Effector CD8-positive, alpha-beta T cell (primary cell): ENCODE results near the gene STT3B.

ENCODE experiments used
- DNase-seq: peaks from one replicate; lab custom pipeline; 2025; lab: John Stamatoyannopoulos, UW

STT3B gene

GRCh38 chr3:31516757-31517156 is 16.0 kb upstream of the STT3B start:
- no peak for DNase-seq

- no peak for DNase-seq
Measured at GRCh38 chr3:31521468-31521867, 11.3 kb upstream of the STT3B start.

- DNase-seq, result no peak
Measured at GRCh38 chr3:31522152-31522551, 10.6 kb upstream of the STT3B start.

GRCh38 chr3:31523543-31523942 is 9.2 kb upstream of the STT3B start:
- DNase-seq, result no peak

GRCh38 chr3:31525532-31525931 is 7.2 kb upstream of the STT3B start:
- DNase-seq, result no peak

- no peak for DNase-seq
Measured at GRCh38 chr3:31529421-31529820, 3.3 kb upstream of the STT3B start.

GRCh38 chr3:31530039-31530959 is 2.4 kb upstream of the STT3B start:
- no peak for DNase-seq

GRCh38 chr3:31530960-31531335 is 1.8 kb upstream of the STT3B start:
- DNase-seq, result no peak

GRCh38 chr3:31531452-31531991 is 1.2 kb upstream of the STT3B start:
- DNase-seq, result no peak

- DNase-seq, result peak; percentile 98
Measured at GRCh38 chr3:31531992-31532586, 636 bp upstream of the STT3B start.

- peak; percentile 43 for DNase-seq
Measured at GRCh38 chr3:31533169-31534064, 692 bp downstream of the STT3B start.

GRCh38 chr3:31534065-31534425 is 1.3 kb downstream of the STT3B start:
- DNase-seq, result no peak

GRCh38 chr3:31536497-31536896 is 3.8 kb downstream of the STT3B start:
- DNase-seq, result no peak

GRCh38 chr3:31538801-31539200 is 6.1 kb downstream of the STT3B start:
- DNase-seq, result no peak

GRCh38 chr3:31539275-31539674 is 6.5 kb downstream of the STT3B start:
- DNase-seq, result no peak

GRCh38 chr3:31541089-31541488 is 8.4 kb downstream of the STT3B start:
- no peak for DNase-seq

GRCh38 chr3:31542246-31542645 is 9.5 kb downstream of the STT3B start:
- DNase-seq, result no peak

GRCh38 chr3:31543375-31543774 is 10.7 kb downstream of the STT3B start:
- DNase-seq, result no peak

GRCh38 chr3:31544634-31545033 is 11.9 kb downstream of the STT3B start:
- no peak for DNase-seq

GRCh38 chr3:31546162-31546561 is 13.4 kb downstream of the STT3B start:
- DNase-seq, result no peak

GRCh38 chr3:31546725-31547124 is 14.0 kb downstream of the STT3B start:
- no peak for DNase-seq
